NB4 (cell line): ENCODE results near the gene HGS.

Experiments used
- CTCF ChIP-seq: IDR thresholded peaks from one replicate; pipeline ENCODE4 v1.5.1; 2012; ENCODE audit warnings: low read depth, low read length
- POLR2A ChIP-seq: IDR thresholded peaks from 2 replicates; pipeline ENCODE4 v1.6.1; 2011; ENCODE audit warnings: mild to moderate bottlenecking; ENCODE audit not compliant: insufficient read length; ENCODE audit errors: extremely low read depth

GRCh38 chr17:81706757-81707624 lies 23.2 kb downstream of the HGS start:
- no peak for TF ChIP-seq CTCF
- no peak for TF ChIP-seq POLR2A
